ENCODE results near the gene CD300E. TPM values are rescaled to one million over a fixed set of nuclear protein-coding genes. Genes with fewer than 3 reads are reported as not detected.

CD300E gene
- total and polyA plus RNA-seq, 8 donors, result 0.14 to 1.3 (median 0.27) TPM; not detected in 1

- intact Hi-C loops (cut with DNase I), result no loop called here
- WGBS, 2 donors, result 37 to 53% methylated on average over 5 of the region's 5 CpGs
- Histone ChIP-seq H3K27me3 (no peaks in the 10 kb centered on the region), H3K36me3 (no peaks in the 10 kb centered on the region), H3K4me3 (no peak overlapping the region), H3K9me3 (no peaks in the 10 kb centered on the region), H3K4me1 (no peaks in the 10 kb centered on the region), H3K27ac (no peak overlapping the region)
- no peak for DNase-seq
- no peak for ATAC-seq
- no peak for FAIRE-seq
- TF ChIP-seq CTCF (IDR thresholded peaks at IDR 0.05), result no peak
These were observed 19.8 kb downstream of the CD300E start for GRCh38 chr17:74603746-74604145.

GRCh38 chr17:74603037-74603635, 20.4 kb downstream of the CD300E start:
- no peak for TF ChIP-seq CTCF (IDR thresholded peaks at IDR 0.05)
- FAIRE-seq, result no peak
- peak in 2 of 4 donors; percentile 17 to 34 for ATAC-seq
- H3K9me3 ChIP-seq, result no peaks in the 10 kb centered on the region
- intact Hi-C loops (cut with DNase I), result no loop called here
- no peak for DNase-seq
- 43 to 56% methylated on average over 6 of the region's 6 CpGs for WGBS, 2 donors
- H3K27ac ChIP-seq, result no peak overlapping the region
- no peaks in the 10 kb centered on the region for H3K4me1 ChIP-seq
- no peak overlapping the region for H3K4me3 ChIP-seq
- no peaks in the 10 kb centered on the region for H3K36me3 ChIP-seq
- no peaks in the 10 kb centered on the region for H3K27me3 ChIP-seq

GRCh38 chr17:74601944-74602572, 21.5 kb downstream of the CD300E start:
- ATAC-seq (peak in 3 of 4 donors; percentile 52 to 58 (median 53)), FAIRE-seq (no peak), DNase-seq (peak in 1 of 6 donors; percentile 19)
- no peak overlapping the region for H3K4me3 ChIP-seq
- peak in 3 of 4 donors; percentile 15 to 44 (median 30) for TF ChIP-seq CTCF (IDR thresholded peaks at IDR 0.05)
- 30 to 40% methylated on average over 12 of the region's 12 CpGs for WGBS, 2 donors
- no peaks in the 10 kb centered on the region for H3K27me3 ChIP-seq
- H3K27ac ChIP-seq, result no peak overlapping the region
- no peaks in the 10 kb centered on the region for H3K36me3 ChIP-seq
- H3K9me3 ChIP-seq, result no peaks in the 10 kb centered on the region
- no peaks in the 10 kb centered on the region for H3K4me1 ChIP-seq
- intact Hi-C loops (cut with DNase I), result no loop called here

- Histone ChIP-seq H3K4me3 (no peak overlapping the region), H3K27me3 (no peaks in the 10 kb centered on the region), H3K9me3 (no peaks in the 10 kb centered on the region), H3K4me1 (no peaks in the 10 kb centered on the region), H3K36me3 (no peaks in the 10 kb centered on the region), H3K27ac (no peak overlapping the region)
- DNase-seq (no peak), ATAC-seq (peak in 2 of 4 donors; percentile 68 to 75), FAIRE-seq (no peak)
- no peak for TF ChIP-seq CTCF (IDR thresholded peaks at IDR 0.05)
- 38 to 44% methylated on average over 10 of the region's 10 CpGs for WGBS, 2 donors
- intact Hi-C loops (cut with DNase I), result no loop called here
These were observed 24.0 kb downstream of the CD300E start for GRCh38 chr17:74599448-74599939.

GRCh38 chr17:74599023-74599399, 24.5 kb downstream of the CD300E start:
- Histone ChIP-seq H3K27me3 (no peaks in the 10 kb centered on the region), H3K27ac (no peak overlapping the region), H3K36me3 (no peaks in the 10 kb centered on the region), H3K9me3 (no peaks in the 10 kb centered on the region), H3K4me3 (no peak overlapping the region), H3K4me1 (no peaks in the 10 kb centered on the region)
- peak in 2 of 4 donors; percentile 10 to 21 for ATAC-seq
- 14 to 18% methylated on average over 3 of the region's 3 CpGs for WGBS, 2 donors
- no peak for FAIRE-seq
- no peak for DNase-seq
- intact Hi-C loops (cut with DNase I), result no loop called here
- TF ChIP-seq CTCF (IDR thresholded peaks at IDR 0.05), result no peak

Data from pancreas (tissue), 10 donors.